Breast epithelium (tissue), 4 donors: Measurements from ENCODE around the gene HSD3B2. TPM values are rescaled to one million over a fixed set of nuclear protein-coding genes. Genes with fewer than 3 reads are reported as not detected.

ENCODE experiments used
- DNase-seq, 2 donors: peaks; one replicate each; pipeline ENCODE4 v3.0.0-alpha.2; 2019; ENCODE audit warnings: low spot score in 2 of 2
- H3K27ac ChIP-seq, 2 donors: fragments of 200-600 bp; sonication (generic) in 1 of 2; one replicate each; pipeline ENCODE4 v1.5.1; 2016 to 2019; ENCODE audit warnings: mild to moderate bottlenecking in 1 of 2
- H3K27me3 ChIP-seq, 2 donors: fragments of 200-600 bp; sonication (generic) in 1 of 2; one replicate each; pipeline versions ENCODE4 v1.5.1 to v1.6.0; 2017 to 2019; ENCODE audit warnings: control low read depth in 1 of 2, mild to moderate bottlenecking in 1 of 2
- H3K36me3 ChIP-seq: fragments of 200-600 bp; one replicate; pipeline ENCODE4 v1.5.1; 2019
- H3K4me1 ChIP-seq, 2 donors: fragments of 200-600 bp; sonication (generic); one replicate each; pipeline ENCODE4 v1.5.1; 2016 to 2019; ENCODE audit warnings: control low read depth in 1 of 2
- H3K4me3 ChIP-seq, 3 donors: fragments of 200-600 bp; sonication (generic); 1 replicate in 2 of 3; 2 replicates in 1 of 3; pipeline ENCODE4 v1.5.1; 2016 to 2019; ENCODE audit warnings: mild to moderate bottlenecking in 3 of 3, moderate library complexity in 2 of 3
- H3K9me3 ChIP-seq, 2 donors: fragments of 200-600 bp; sonication (generic) in 1 of 2; one replicate each; pipeline ENCODE4 v1.5.1; 2016 to 2019; ENCODE audit warnings: control low read depth in 1 of 2
- POLR2A ChIP-seq: fragments of 450-650 bp; IDR thresholded peaks from one replicate; pipeline ENCODE4 v1.6.1; 2016; ENCODE audit warnings: antibody characterized with exemption, mild to moderate bottlenecking, moderate library complexity
- POLR2AphosphoS5 ChIP-seq, 3 donors: sonication (generic); formaldehyde crosslinking; IDR thresholded peaks; one replicate each; pipeline ENCODE4 v1.6.1; 2017; ENCODE audit warnings: antibody characterized with exemption in 3 of 3
- intact Hi-C: fragments of 100-400 bp; cut with DNase I; formaldehyde crosslinking; loops from one replicate; pipeline ENCODE4 v1.15.1; 2023; ENCODE audit warnings: low total_unique reads
- total RNA-seq, 3 donors: library from RNA; depleted of rRNA; stranded (reverse); fragments of >200 nt; gene quantifications; one replicate each; pipeline ENCODE4 v1.1.0, GENCODE V29; 2016
- TF ChIP-seq, protein P1 (sequence below), 3 donors: fragments of 450-650 bp; IDR thresholded peaks; one replicate each; pipeline ENCODE4 v1.5.1; 2016 to 2017; ENCODE audit warnings: antibody characterized with exemption in 3 of 3, mild to moderate bottlenecking in 3 of 3, moderate library complexity in 3 of 3

Gene HSD3B2
- total RNA-seq, 3 donors from 2014 or later, result not detected

DNA sequence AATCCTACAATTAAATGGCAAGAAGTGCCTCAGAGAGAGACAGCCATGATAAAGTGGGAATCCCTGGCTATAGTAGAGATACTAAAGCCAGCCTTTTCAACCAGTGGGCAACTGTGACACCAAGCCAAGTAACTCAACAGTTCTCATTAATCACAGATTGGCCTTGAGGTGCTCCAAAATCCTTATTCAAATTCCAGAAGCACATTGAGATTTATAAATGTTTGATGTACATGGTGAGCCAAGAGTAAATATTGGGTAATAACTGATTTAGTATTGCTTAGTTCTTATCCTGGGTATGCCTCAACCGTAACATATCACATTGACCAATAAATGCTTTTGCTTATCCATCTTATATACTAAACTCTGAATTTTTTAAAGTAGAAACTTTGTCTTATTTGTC lies 29.3 kb upstream of the HSD3B2 start:
- DNase-seq, result no peak
- intact Hi-C loops, result no loop called here
- H3K36me3 ChIP-seq, result no peaks in the 10 kb centered on the region
- H3K27me3 ChIP-seq, result no peaks in the 10 kb centered on the region
- no peak overlapping the region for H3K4me3 ChIP-seq
- H3K27ac ChIP-seq, result no peak overlapping the region
- TF ChIP-seq POLR2A, result no peak
- no peak for TF ChIP-seq POLR2AphosphoS5 (IDR thresholded peaks at IDR 0.05)
- TF ChIP-seq, protein P1, sequence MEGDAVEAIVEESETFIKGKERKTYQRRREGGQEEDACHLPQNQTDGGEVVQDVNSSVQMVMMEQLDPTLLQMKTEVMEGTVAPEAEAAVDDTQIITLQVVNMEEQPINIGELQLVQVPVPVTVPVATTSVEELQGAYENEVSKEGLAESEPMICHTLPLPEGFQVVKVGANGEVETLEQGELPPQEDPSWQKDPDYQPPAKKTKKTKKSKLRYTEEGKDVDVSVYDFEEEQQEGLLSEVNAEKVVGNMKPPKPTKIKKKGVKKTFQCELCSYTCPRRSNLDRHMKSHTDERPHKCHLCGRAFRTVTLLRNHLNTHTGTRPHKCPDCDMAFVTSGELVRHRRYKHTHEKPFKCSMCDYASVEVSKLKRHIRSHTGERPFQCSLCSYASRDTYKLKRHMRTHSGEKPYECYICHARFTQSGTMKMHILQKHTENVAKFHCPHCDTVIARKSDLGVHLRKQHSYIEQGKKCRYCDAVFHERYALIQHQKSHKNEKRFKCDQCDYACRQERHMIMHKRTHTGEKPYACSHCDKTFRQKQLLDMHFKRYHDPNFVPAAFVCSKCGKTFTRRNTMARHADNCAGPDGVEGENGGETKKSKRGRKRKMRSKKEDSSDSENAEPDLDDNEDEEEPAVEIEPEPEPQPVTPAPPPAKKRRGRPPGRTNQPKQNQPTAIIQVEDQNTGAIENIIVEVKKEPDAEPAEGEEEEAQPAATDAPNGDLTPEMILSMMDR (IDR thresholded peaks at IDR 0.05), result no peak
- H3K4me1 ChIP-seq, result no peaks in the 10 kb centered on the region
- H3K9me3 ChIP-seq, result no peaks in the 10 kb centered on the region

DNA sequence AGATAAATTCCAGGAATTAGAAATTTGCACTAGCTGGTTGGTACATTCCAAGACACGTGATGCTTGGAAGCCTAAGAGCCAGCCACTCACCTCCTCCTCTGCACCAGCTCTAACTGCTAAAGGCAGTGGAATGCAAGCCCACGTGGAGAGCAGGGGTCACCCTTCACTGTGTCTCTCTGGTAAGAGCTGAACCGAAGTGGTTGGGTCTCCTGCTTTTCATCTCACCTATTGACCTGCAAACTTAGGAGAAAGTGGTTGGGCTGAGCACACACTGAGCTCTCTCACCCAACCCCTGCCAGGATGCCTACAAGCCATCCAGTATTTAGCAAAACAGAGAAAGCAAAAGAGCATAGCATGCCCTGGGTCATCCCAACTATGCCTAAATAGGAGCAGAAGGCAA lies 27.1 kb upstream of the HSD3B2 start:
- TF ChIP-seq, protein P1 (IDR thresholded peaks at IDR 0.05), result no peak
- TF ChIP-seq POLR2AphosphoS5 (IDR thresholded peaks at IDR 0.05) (no peak), POLR2A (no peak)
- intact Hi-C loops, result no loop called here
- Histone ChIP-seq H3K9me3 (no peaks in the 10 kb centered on the region), H3K4me1 (no peaks in the 10 kb centered on the region), H3K27me3 (no peaks in the 10 kb centered on the region), H3K4me3 (no peak overlapping the region), H3K27ac (no peak overlapping the region), H3K36me3 (no peaks in the 10 kb centered on the region)
- DNase-seq, result no peak

DNA sequence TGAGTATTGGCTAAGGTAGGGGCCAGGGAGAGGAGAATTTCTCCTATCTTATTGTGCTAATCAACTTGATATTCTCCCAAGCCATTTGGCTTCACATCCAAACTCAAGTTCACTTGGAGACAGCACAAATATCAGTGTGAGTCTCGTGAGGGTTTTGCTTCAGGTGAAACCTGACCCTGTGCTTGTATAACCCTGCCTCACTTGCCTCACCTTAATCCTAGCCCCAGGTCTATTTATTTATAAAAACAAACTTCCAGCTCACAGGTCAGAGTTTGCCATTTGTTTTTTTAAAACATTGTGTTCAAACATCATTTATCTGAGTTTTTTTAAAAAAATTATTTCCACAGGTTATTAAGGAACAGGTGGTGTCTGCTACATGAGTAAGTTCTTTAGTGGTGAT lies 26.5 kb upstream of the HSD3B2 start:
- Histone ChIP-seq H3K4me3 (no peak overlapping the region), H3K27ac (no peak overlapping the region), H3K9me3 (no peaks in the 10 kb centered on the region), H3K27me3 (no peaks in the 10 kb centered on the region), H3K36me3 (no peaks in the 10 kb centered on the region), H3K4me1 (no peaks in the 10 kb centered on the region)
- intact Hi-C loops, result no loop called here
- no peak for DNase-seq
- no peak for TF ChIP-seq POLR2AphosphoS5 (IDR thresholded peaks at IDR 0.05)
- TF ChIP-seq, protein P1 (IDR thresholded peaks at IDR 0.05), result no peak
- no peak for TF ChIP-seq POLR2A

DNA sequence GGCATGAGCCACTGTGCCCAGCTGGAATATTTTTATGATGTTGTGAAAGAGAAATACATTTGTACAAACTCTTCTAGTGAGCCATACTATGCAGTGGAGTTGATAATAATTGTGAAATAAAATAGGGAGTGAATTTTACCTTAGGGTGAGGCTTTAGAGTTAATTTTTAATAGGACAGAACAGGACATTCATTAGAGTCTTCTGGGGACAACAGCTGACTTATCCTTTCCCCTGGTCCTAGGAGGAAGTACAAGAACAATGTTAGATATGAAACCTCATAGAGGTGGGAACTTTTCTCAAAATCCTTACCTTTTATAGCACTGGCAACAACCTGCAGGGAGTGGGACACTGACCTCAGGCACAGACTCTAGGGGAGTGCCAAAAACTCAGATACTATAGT lies 24.4 kb upstream of the HSD3B2 start:
- no peaks in the 10 kb centered on the region for H3K9me3 ChIP-seq
- intact Hi-C loops, result no loop called here
- TF ChIP-seq POLR2AphosphoS5 (IDR thresholded peaks at IDR 0.05), result no peak
- TF ChIP-seq, protein P1 (IDR thresholded peaks at IDR 0.05), result no peak
- TF ChIP-seq POLR2A, result no peak
- no peaks in the 10 kb centered on the region for H3K4me1 ChIP-seq
- no peak overlapping the region for H3K27ac ChIP-seq
- no peak for DNase-seq
- no peaks in the 10 kb centered on the region for H3K27me3 ChIP-seq
- H3K36me3 ChIP-seq, result no peaks in the 10 kb centered on the region
- no peak overlapping the region for H3K4me3 ChIP-seq

DNA sequence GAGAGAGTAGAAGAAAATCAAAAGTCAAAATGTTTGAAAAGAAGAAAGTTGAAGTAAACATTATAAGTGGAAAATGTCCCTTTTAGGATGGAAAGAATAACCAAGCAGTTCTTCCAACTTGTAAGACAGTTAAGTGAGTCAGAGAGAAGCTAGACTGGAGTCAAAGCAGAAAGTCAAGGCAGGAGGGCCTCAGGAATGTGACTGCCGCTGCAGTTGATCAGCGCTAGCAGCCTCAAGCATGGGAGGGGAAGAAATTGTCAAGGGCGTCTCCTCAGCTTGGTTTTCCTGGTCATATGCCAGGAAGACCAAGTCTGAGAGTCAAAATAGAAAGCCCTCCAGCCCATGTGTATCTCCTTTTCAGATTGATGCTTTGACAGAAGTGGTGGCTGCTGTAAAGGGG lies 23.2 kb upstream of the HSD3B2 start:
- intact Hi-C loops, result no loop called here
- H3K9me3 ChIP-seq, result no peaks in the 10 kb centered on the region
- no peak for DNase-seq
- H3K27me3 ChIP-seq, result no peaks in the 10 kb centered on the region
- H3K27ac ChIP-seq, result no peak overlapping the region
- no peaks in the 10 kb centered on the region for H3K4me1 ChIP-seq
- no peaks in the 10 kb centered on the region for H3K36me3 ChIP-seq
- no peak overlapping the region for H3K4me3 ChIP-seq
- no peak for TF ChIP-seq POLR2A

DNA sequence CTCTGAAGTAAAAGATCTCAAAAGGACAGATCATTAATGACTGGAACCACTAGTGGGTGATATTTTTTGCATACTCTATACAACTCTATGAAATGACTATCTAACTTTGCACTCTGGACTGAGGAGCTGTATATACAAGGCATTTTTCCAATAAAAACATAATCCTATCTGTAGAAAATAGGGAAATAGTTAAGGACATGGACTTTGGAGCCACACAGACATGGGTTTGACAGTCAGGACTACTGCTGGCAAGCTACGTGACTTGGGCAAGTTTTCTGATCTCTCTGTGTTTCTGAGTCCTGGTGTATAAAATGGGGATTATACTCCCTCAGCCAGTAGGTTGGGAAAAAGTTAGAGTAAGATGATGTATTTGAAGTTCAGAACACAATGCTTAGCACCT lies 20.9 kb upstream of the HSD3B2 start:
- H3K27me3 ChIP-seq, result no peaks in the 10 kb centered on the region
- no peaks in the 10 kb centered on the region for H3K4me1 ChIP-seq
- TF ChIP-seq, protein P1 (IDR thresholded peaks at IDR 0.05), result no peak
- TF ChIP-seq POLR2A, result no peak
- TF ChIP-seq POLR2AphosphoS5 (IDR thresholded peaks at IDR 0.05), result no peak
- DNase-seq, result no peak
- H3K4me3 ChIP-seq, result no peak overlapping the region
- no peaks in the 10 kb centered on the region for H3K9me3 ChIP-seq
- intact Hi-C loops, result no loop called here
- H3K36me3 ChIP-seq, result no peaks in the 10 kb centered on the region
- H3K27ac ChIP-seq, result no peak overlapping the region
